GM18873 (cell line): ENCODE results near the gene VPS52.
"Not testable (repeated sequence)": the region's sequence is repeated elsewhere in the genome, so short reads cannot be mapped to it uniquely, and the experiment has no call there.

ENCODE experiments used
- ATAC-seq: cut with Tn5 transposase; IDR thresholded peaks from one replicate; pipeline ENCODE4 v1.9.1; 2021; ENCODE audit warnings: mild to moderate bottlenecking, moderate library complexity, moderate number of reproducible peaks; ENCODE audit not compliant: unreplicated experiment, low FRiP score

VPS52 gene

GRCh38 chr6:33259032-33259431 is 12.6 kb downstream of the VPS52 start:
- ATAC-seq, result no peak

- no peak for ATAC-seq
Observed at GRCh38 chr6:33254591-33254990, 17.1 kb downstream of the VPS52 start.

GRCh38 chr6:33252759-33253158 is 18.9 kb downstream of the VPS52 start:
- no peak for ATAC-seq

- ATAC-seq, result no peak
Observed at GRCh38 chr6:33251395-33252012, 20.2 kb downstream of the VPS52 start.

- no peak for ATAC-seq
Observed at GRCh38 chr6:33250731-33251130, 20.9 kb downstream of the VPS52 start.

- no peak for ATAC-seq
Observed at GRCh38 chr6:33249732-33250630, 21.7 kb downstream of the VPS52 start.

GRCh38 chr6:33248932-33249731 is 22.5 kb downstream of the VPS52 start:
- ATAC-seq, result peak; percentile 89

- no peak for ATAC-seq
Observed at GRCh38 chr6:33248643-33248931, 23.1 kb downstream of the VPS52 start.

- no peak for ATAC-seq
Observed at GRCh38 chr6:33247977-33248642, 23.6 kb downstream of the VPS52 start.

GRCh38 chr6:33243476-33243875 is 28.2 kb downstream of the VPS52 start:
- no peak for ATAC-seq

GRCh38 chr6:33241968-33242367 is 29.7 kb downstream of the VPS52 start:
- no peak for ATAC-seq

GRCh38 chr6:33237741-33238140 is 33.9 kb downstream of the VPS52 start:
- no peak for ATAC-seq

GRCh38 chr6:33236852-33237251 is 34.8 kb downstream of the VPS52 start:
- ATAC-seq, result no peak

GRCh38 chr6:33236328-33236727 is 35.3 kb downstream of the VPS52 start:
- ATAC-seq, result no peak

- no peak for ATAC-seq
Observed at GRCh38 chr6:33235221-33235634, 36.4 kb downstream of the VPS52 start.

GRCh38 chr6:33226503-33227120 is 45.1 kb downstream of the VPS52 start:
- ATAC-seq, result not testable (repeated sequence)

- no peak for ATAC-seq
Observed at GRCh38 chr6:33217681-33218080, 54.0 kb downstream of the VPS52 start.

- no peak for ATAC-seq
Observed at GRCh38 chr6:33217246-33217645, 54.4 kb downstream of the VPS52 start.

- ATAC-seq, result no peak
Observed at GRCh38 chr6:33216117-33216649, 55.5 kb downstream of the VPS52 start.
